Retinal pigment epithelial cell (primary cell): ENCODE data around the gene TPP1.

Experiments
- DNase-seq: peaks from one replicate; pipeline ENCODE4 v3.0.0-alpha.2; 2010; ENCODE audit warnings: low read depth
- H3K4me3 ChIP-seq: 2 replicates; pipeline ENCODE4 v1.5.1; 2011; ENCODE audit warnings: mild to moderate bottlenecking, low read length, control low read depth, moderate library complexity
- CTCF ChIP-seq: conservative IDR thresholded peaks from 2 replicates; pipeline ENCODE4 v1.5.1; 2011; ENCODE audit warnings: low read depth, low read length, control low read depth, inconsistent platforms

TPP1 gene

DNA sequence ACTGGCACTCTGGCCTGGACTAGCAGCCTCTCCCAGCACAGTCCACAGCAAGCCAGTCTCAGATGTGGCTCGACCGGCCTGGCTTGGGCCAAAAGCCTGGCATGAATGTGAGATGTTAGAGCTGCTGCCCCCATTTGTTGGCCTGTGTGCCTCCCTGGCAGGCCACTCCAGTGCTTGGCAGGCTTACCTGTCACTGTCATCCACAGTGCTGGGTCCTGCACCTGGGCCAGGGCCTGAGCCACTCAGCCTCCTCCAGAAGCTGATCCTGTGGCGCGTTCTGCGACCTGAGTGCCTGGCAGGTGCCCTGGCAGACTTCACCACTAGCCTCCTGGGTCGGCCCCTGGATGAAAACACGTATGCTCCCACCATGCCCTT lies 51.9 kb downstream of the TPP1 start:
- no peak for DNase-seq
- no peak for TF ChIP-seq CTCF
- H3K4me3 ChIP-seq = no peak overlapping the region

DNA sequence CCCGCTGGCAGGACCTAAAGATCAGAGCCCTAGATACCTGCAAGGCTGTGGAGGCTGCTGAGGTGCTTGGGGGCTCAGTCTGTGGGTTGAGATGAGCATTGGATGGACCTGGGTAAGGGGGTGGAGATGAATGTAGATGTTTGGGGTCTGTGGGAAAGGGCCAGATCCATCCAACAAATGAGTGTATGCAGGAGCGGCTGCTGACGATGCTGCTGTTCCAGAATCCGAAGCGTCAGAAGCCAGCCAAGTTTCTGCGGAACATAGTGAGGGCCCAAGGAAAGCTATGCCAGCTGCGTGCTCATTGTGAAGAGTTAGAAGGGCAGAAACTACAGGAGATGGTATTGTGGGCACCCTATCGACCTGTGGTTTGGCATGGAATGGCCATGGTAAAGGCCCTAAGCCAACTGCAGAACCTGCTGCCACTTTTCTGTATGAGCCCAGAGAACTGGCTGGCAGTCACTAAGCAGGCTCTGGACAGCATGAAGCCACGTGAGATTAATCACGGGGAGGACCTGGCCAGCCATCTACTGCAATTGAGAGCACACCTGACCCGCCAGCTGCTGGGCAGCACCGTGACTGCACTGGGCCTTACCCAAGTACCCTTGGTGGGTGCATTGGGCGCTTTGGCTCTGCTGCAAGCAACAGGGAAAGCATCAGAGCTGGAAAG lies 52.4 kb downstream of the TPP1 start:
- no peak overlapping the region for H3K4me3 ChIP-seq
- no peak for TF ChIP-seq CTCF
- DNase-seq = no peak

- TF ChIP-seq CTCF = no peak
- H3K4me3 ChIP-seq = no peak overlapping the region
- DNase-seq = no peak
Measured at GRCh38 chr11:6565988-6566703, 53.1 kb downstream of the TPP1 start.

GRCh38 chr11:6565325-6565724 lies 53.9 kb downstream of the TPP1 start:
- DNase-seq = no peak
- TF ChIP-seq CTCF = no peak
- H3K4me3 ChIP-seq = no peak overlapping the region

DNA sequence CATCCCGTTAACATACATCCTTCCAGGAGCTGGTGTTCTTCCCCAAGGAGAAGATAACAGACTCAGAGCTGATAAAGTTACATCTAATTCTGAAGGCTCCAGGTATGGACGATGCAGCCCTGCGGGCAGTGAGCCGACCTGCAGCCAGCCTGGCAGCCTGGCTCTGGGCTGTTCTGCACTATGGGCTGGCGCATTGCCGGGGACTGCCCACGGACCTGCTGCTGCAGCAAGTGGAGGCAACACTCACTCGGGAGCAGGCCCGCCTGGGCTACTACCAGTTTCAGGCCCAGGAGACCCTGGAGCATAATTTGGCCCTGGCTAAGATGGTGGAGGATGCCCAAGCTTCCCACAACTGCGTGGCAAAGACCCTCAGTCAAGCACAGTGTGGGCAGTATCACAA lies 55.6 kb downstream of the TPP1 start:
- no peak for TF ChIP-seq CTCF
- no peak for DNase-seq
- H3K4me3 ChIP-seq = no peak overlapping the region

DNA sequence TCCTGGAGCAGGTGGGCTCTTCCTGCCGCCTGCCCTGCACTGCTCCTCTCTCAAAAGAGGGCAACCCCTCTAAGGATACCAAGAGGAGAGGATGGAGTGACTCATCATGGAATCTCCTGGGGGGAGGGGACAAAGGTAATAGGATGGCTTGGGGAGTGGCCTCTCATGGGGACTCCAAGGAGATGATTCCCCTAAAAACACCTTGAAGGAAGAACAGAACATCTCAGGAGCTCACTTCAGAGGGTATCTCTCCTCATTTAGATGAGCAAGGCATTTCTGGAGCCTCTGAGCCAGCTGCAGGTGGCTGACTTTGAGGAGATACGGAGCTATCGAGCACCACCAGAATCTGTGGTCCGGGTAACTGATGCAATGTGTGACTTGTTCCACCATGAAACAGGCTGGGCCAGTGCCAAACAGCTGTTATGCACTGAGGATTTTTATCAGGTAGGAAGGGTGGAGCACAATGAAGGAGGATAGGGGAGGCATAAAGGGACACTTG lies 56.1 kb downstream of the TPP1 start:
- no peak for DNase-seq

More for the DNA sequence above, 56.1 kb downstream of the TPP1 start:
- TF ChIP-seq CTCF = no peak
- no peak overlapping the region for H3K4me3 ChIP-seq
